ENCODE results near the gene SMCP.
A peak's percentile ranks its signal among the peaks of the same experiment; 100 is the strongest.

SMCP gene

GRCh38 chr1:152869808-152870419 is 8.2 kb upstream of the SMCP start:
- DNase-seq (ENCODE audit: low spot score), result no peak
- H3K4me3 ChIP-seq (ENCODE audit: severe bottlenecking), result no peak overlapping the region
- peak; percentile 92 for TF ChIP-seq CTCF (IDR thresholded peaks at IDR 0.05; ENCODE audit: poor library complexity, severe bottlenecking)
- H3K9me3 ChIP-seq (ENCODE audit: severe bottlenecking), result no peaks in the 10 kb centered on the region
- peak; percentile 65; the same call in 2 of the 3 replicates for ATAC-seq (ENCODE audit: low read depth)
- H3K27me3 ChIP-seq (ENCODE audit: insufficient read depth, poor library complexity, severe bottlenecking), result no peaks in the 10 kb centered on the region
- no peak overlapping the region for H3K27ac ChIP-seq (ENCODE audit: poor library complexity, severe bottlenecking)
- peaks cover 12% of the 10 kb centered on the region for H3K4me1 ChIP-seq (ENCODE audit: insufficient read depth, poor library complexity, severe bottlenecking)
- no peaks in the 10 kb centered on the region for H3K36me3 ChIP-seq (ENCODE audit: low read depth)

GRCh38 chr1:152870831-152871730 is 7.0 kb upstream of the SMCP start:
- peaks cover 12% of the 10 kb centered on the region for H3K4me1 ChIP-seq (ENCODE audit: insufficient read depth, poor library complexity, severe bottlenecking)
- DNase-seq (ENCODE audit: low spot score) (no peak), ATAC-seq (ENCODE audit: low read depth) (peak; percentile 86)
- no peaks in the 10 kb centered on the region for H3K9me3 ChIP-seq (ENCODE audit: severe bottlenecking)
- H3K36me3 ChIP-seq (ENCODE audit: low read depth), result no peaks in the 10 kb centered on the region
- no peaks in the 10 kb centered on the region for H3K27me3 ChIP-seq (ENCODE audit: insufficient read depth, poor library complexity, severe bottlenecking)
- H3K4me3 ChIP-seq (ENCODE audit: severe bottlenecking), result no peak overlapping the region
- no peak overlapping the region for H3K27ac ChIP-seq (ENCODE audit: poor library complexity, severe bottlenecking)
- peak; percentile 91 for TF ChIP-seq CTCF (IDR thresholded peaks at IDR 0.05; ENCODE audit: poor library complexity, severe bottlenecking)

- Histone ChIP-seq H3K27ac (ENCODE audit: poor library complexity, severe bottlenecking) (no peak overlapping the region), H3K4me1 (ENCODE audit: insufficient read depth, poor library complexity, severe bottlenecking) (peaks cover 8% of the 10 kb centered on the region), H3K4me3 (ENCODE audit: severe bottlenecking) (no peak overlapping the region), H3K9me3 (ENCODE audit: severe bottlenecking) (no peaks in the 10 kb centered on the region), H3K27me3 (ENCODE audit: insufficient read depth, poor library complexity, severe bottlenecking) (no peaks in the 10 kb centered on the region), H3K36me3 (ENCODE audit: low read depth) (no peaks in the 10 kb centered on the region)
- DNase-seq (ENCODE audit: low spot score), result no peak
- peak; percentile 47 for TF ChIP-seq CTCF (IDR thresholded peaks at IDR 0.05; ENCODE audit: poor library complexity, severe bottlenecking)
- ATAC-seq (ENCODE audit: low read depth), result no peak
Measured at GRCh38 chr1:152871731-152872126, 6.4 kb upstream of the SMCP start.

- Histone ChIP-seq H3K27me3 (ENCODE audit: insufficient read depth, poor library complexity, severe bottlenecking) (no peaks in the 10 kb centered on the region), H3K4me3 (ENCODE audit: severe bottlenecking) (no peak overlapping the region), H3K9me3 (ENCODE audit: severe bottlenecking) (no peaks in the 10 kb centered on the region), H3K4me1 (ENCODE audit: insufficient read depth, poor library complexity, severe bottlenecking) (peaks cover 8% of the 10 kb centered on the region), H3K27ac (ENCODE audit: poor library complexity, severe bottlenecking) (peak overlapping the region; percentile 23), H3K36me3 (ENCODE audit: low read depth) (no peaks in the 10 kb centered on the region)
- no peak for DNase-seq (ENCODE audit: low spot score)
- no peak for TF ChIP-seq CTCF (IDR thresholded peaks at IDR 0.05; ENCODE audit: poor library complexity, severe bottlenecking)
- peak; percentile 66 for ATAC-seq (ENCODE audit: low read depth)
Measured at GRCh38 chr1:152873495-152873894, 4.6 kb upstream of the SMCP start.

All from RWPE2 (cell line).